AG09319 (cell line): Measurements from ENCODE around the gene NOS1AP.

ENCODE experiments used
- DNase-seq: peaks from one replicate; pipeline ENCODE4 v3.0.0-alpha.2; 2010; ENCODE audit warnings: low read depth; ENCODE audit errors: extremely low read depth
- CTCF ChIP-seq: IDR thresholded peaks from 2 replicates; pipeline ENCODE4 v1.5.1; 2011; ENCODE audit warnings: low read depth, mild to moderate bottlenecking, inconsistent platforms, low read length, moderate library complexity

The NOS1AP gene

GRCh38 chr1:162214202-162214601 is 144.7 kb downstream of the NOS1AP start:
- DNase-seq: no peak
- TF ChIP-seq CTCF: no peak

- no peak for DNase-seq
- no peak for TF ChIP-seq CTCF
Observed at GRCh38 chr1:162215902-162216301, 146.4 kb downstream of the NOS1AP start.

GRCh38 chr1:162216604-162217003 is 147.1 kb downstream of the NOS1AP start:
- no peak for TF ChIP-seq CTCF
- no peak for DNase-seq

GRCh38 chr1:162217706-162218105 is 148.2 kb downstream of the NOS1AP start:
- TF ChIP-seq CTCF: no peak
- no peak for DNase-seq

- TF ChIP-seq CTCF: no peak
- DNase-seq: no peak
Observed at GRCh38 chr1:162218546-162218945, 149.1 kb downstream of the NOS1AP start.

- no peak for TF ChIP-seq CTCF
Observed at GRCh38 chr1:162218975-162219374, 149.5 kb downstream of the NOS1AP start.

GRCh38 chr1:162219461-162219860 is 150.0 kb downstream of the NOS1AP start:
- DNase-seq: no peak
- no peak for TF ChIP-seq CTCF

More at GRCh38 chr1:162218975-162219374, 149.5 kb downstream of the NOS1AP start:
- DNase-seq: no peak
